Measurements from ENCODE around the gene TCFL5.
"Not testable (repeated sequence)": the region's sequence is repeated elsewhere in the genome, so short reads cannot be mapped to it uniquely, and the experiment has no call there.

The TCFL5 gene

GRCh38 chr20:62872184-62872847 lies 10.7 kb upstream of the TCFL5 start:
- intact Hi-C loops (cut with DNase I) = no loop called here
- DNase-seq = no peak

DNA sequence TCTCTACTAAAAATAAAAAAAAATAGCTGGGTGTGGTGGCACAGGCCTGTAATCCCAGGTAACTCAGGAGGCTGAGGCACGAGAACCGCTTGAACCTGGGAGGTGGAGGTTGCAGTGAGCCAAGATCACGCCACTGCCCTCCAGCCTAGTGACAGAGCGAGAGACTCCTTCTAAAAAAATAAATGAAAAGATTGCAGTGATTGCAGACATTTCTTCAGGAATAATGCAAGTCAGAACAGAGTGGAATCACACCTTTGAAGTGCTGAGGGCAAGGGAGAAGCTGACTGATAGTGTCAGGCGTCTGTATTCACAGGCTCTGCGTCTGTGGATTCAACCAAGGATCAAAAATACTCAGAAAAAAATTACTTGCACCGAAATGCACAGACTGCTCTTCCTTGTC lies 2.6 kb upstream of the TCFL5 start:
- intact Hi-C loops (cut with DNase I) = no loop called here
- no peak for DNase-seq

DNA sequence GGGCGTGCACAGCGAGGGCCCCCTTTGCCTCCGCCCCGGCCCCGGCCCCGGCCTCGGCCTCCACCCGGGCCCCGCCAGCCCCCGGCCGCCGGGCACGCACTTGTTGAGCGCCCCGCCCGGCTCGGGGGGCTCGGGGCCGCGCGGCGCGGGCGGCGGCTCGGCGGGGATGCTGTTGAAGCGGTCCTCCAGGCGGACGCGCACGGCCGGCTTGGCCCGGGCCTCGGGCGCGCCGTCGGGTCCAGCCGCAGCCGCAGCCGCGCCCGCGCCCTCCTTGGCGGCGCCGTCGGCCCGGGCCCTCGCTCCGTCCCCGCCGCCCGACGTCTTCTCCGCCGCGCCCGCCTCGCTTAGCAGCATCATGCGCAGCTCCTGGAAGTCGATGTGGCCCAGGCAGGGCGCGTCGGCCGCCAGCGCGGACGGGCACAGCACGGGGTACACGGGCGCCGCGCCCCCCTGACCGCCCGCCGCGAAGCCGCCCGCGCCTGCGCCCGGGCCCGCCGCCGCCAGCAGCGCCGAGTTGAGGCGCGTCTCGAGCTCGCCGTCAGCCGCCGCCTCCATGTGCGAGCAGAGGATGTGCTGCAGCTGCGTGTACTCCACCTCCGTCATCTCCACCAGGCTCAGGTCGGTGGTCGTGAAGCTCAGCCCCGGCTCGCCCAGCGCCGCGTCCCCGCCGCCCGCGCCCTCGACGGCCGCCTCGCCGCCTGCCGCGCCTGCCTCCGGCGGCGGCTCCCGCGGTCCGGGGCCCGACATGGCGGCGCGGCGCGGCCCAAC lies 514 bp downstream of the TCFL5 start:
- intact Hi-C loops (cut with DNase I) = no loop called here
- peak in 9 of 42 donors; percentile 20 to 50 (median 41) for DNase-seq

GRCh38 chr20:62860391-62860923 lies 1.2 kb downstream of the TCFL5 start:
- intact Hi-C loops (cut with DNase I) = no loop called here
- DNase-seq = peak in 22 of 42 donors; percentile 23 to 82 (median 57)

DNA sequence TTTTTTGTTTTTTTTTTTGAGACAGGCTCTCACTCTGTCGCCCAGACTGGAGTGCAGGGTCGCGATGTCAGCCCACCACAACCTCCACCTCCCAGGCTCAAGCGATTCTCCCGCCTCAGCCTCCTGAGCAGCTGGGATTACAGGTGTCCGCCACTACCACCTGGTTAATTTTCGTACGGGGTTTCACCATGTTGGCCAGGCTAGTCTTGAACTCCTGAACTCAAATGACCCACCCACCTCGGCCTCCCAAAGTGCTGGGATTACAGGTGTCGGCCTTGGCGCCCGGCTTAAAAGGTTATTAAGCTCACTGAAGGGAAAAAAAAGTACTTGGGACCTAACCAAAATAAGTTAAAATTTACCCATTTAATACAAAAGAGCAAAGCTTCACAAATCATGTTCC lies 1.9 kb downstream of the TCFL5 start:
- intact Hi-C loops (cut with DNase I) = loop anchor here (5.0 kb wide), 1 partner anchor 47 kb away; no protein-coding TSS in a partner anchor
- no peak for DNase-seq

DNA sequence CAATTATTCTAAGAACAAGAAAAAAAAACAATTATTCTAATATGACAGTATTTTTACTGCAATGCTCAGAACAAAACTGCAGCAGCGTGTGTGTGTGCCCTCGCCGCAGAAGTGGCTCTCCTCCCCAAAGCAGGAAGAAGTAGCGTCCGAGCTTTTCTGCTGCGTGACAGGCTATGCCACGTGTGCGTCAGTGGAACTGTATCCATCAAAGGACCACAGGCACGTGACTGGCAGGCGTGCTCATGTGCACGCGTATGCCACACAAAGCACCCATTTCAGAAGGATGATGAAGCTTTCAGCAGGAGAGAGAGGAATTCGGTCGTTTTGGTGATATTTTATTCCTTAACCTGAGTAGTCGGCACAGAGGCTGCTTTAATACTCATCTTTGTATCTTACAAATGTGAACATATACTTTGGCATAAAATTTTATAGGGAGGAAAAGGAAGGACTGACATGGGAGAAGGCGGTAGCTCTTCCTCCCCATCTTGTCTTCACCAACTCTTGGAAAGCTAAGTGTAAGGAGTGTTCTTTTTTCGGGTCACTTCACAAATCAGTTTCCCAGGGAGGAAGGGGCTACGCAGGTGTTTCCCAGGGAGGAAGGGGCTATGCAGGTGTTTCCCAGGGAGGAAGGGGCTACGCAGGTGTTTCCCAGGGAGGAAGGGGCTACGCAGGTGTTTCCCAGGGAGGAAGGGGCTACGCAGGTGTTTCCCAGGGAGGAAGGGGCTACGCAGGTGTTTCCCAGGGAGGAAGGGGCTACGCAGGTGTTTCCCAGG lies 3.4 kb downstream of the TCFL5 start:
- peak in 38 of 42 donors; percentile 26 to 89 (median 65) for DNase-seq

DNA sequence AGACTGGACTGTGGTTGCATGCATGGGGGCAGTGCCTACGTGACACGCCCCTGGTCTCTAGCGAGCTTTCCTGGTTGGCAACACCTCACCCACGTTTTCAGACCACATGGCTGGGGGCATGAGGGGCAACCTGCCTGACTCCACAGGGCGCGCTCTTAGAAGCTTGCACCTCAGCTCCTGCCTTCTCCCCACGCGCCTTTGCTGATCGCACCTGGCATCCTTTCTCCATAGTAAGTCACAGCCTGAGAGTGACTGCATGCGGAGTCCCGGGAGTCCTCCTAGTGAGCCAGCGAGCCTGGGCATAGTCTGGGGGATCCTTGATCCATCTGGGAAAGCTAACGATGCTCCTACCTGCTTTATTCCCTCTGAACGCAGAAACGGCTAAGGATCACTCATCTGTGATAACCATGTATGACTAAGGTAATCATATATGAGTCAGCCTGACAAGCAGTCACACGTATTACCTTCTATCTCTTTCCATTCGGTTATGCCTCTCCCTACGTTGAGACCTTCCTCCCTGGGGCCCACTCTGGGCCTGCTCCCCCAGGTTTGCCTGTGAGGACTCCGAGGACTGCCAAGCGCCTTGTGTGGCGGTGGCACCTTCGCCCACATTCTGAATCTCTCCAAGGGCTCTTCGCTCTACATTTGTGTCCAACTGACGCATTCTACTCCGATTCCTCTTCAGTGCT lies 4.5 kb downstream of the TCFL5 start:
- intact Hi-C loops (cut with DNase I) = loop anchor here (5.0 kb wide), 1 partner anchor 45 kb away; no protein-coding TSS in a partner anchor

More for the DNA sequence above, 3.4 kb downstream of the TCFL5 start:
- intact Hi-C loops (cut with DNase I) = loop anchor here (5.0 kb wide), 1 partner anchor 46 kb away; no protein-coding TSS in a partner anchor

DNA sequence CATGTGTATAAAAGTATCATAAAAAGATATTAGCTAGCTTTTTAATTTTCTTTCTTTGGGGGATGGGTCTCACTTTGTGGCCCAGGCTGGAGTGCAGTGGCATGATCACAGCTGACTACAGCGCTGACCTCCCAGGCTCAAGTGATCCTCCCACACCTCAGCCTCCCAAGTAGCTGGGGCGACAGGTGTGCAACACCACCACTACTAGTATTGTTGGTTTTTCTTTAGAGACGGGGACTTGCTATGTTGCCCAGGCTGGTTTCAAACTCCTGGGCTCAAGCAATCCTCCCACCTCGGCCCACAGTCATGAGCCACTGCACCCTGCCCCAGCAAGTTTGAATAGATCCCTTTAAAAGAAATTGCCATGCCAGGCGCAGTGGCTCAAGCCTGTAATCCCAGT lies 6.5 kb downstream of the TCFL5 start:
- intact Hi-C loops (cut with DNase I) = loop anchor here (5.0 kb wide), 1 partner anchor 43 kb away; no protein-coding TSS in a partner anchor
- no peak for DNase-seq

More for the DNA sequence above, 4.5 kb downstream of the TCFL5 start:
- peak in 1 of 42 donors; percentile 16 for DNase-seq

GRCh38 chr20:62854121-62854520 lies 7.5 kb downstream of the TCFL5 start:
- intact Hi-C loops (cut with DNase I) = no loop called here
- DNase-seq = peak in 1 of 42 donors; percentile 9

DNA sequence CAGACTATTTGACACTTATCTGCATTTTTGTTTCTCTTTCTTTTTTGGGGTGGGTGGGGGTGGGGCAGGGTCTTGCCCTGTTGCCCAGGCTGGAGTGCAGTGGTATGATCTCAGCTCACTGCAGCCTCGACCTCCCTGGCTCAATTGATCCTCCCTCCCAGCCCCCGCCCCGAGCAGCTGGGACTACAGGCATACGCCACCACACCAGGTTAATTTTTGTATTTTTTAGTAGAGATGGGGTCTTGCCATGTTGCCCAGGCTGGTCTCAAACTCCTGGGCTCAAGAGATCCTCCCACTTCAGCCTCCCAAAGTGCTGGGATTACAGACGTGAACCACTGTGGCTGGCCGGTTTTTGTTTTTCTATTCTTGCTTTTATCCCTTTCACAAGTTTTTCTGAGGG lies 8.3 kb downstream of the TCFL5 start:
- intact Hi-C loops (cut with DNase I) = not testable (repeated sequence)
- DNase-seq = peak in 1 of 42 donors; percentile 10

- intact Hi-C loops (cut with DNase I) = no loop called here
- no peak for DNase-seq
Measured at GRCh38 chr20:62852841-62853240, 8.8 kb downstream of the TCFL5 start.

DNA sequence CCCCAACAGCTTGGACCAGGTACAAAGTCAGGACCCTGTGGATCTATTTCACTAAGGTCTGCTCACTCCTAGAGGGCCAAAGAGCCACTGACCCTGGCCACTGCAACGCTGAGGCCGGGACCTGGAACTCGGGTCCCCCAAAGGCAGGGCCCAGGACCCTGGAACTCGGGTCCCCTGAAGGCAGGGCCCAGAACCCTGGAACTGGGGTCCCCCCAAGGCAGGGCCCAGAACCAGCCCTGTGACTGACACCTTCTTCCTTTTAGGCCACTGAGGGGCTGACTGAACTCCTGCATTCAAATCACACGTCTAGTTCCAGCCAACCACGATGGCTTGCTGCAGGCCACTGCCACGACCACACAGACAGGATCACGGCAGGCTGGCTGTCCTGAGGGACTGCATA lies 9.4 kb downstream of the TCFL5 start:
- intact Hi-C loops (cut with DNase I) = no loop called here
- DNase-seq = no peak

- intact Hi-C loops (cut with DNase I) = no loop called here
- DNase-seq = peak; percentile 70 to 94 (median 88)
Measured at GRCh38 chr20:62850333-62850974, 11.2 kb downstream of the TCFL5 start.

DNA sequence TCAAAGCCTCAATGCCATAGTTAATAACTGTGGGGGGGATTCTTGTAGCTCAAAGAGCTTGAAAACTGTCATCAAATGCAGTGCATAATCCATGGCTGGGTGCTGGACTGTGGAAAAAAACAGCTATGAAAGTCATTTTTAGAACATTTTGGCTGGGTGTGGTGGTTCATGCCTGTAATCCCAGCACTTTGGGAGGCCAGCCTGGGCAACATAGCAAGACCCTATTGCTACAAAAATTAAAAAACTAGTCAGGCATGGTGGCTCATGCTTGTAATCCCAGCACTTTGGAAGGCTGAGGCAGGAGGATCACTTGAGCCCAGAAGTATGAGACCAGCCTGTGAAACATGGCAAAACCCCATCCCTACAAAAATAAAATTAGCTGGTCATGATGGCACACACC lies 12.2 kb downstream of the TCFL5 start:
- DNase-seq = no peak
- intact Hi-C loops (cut with DNase I) = no loop called here

DNA sequence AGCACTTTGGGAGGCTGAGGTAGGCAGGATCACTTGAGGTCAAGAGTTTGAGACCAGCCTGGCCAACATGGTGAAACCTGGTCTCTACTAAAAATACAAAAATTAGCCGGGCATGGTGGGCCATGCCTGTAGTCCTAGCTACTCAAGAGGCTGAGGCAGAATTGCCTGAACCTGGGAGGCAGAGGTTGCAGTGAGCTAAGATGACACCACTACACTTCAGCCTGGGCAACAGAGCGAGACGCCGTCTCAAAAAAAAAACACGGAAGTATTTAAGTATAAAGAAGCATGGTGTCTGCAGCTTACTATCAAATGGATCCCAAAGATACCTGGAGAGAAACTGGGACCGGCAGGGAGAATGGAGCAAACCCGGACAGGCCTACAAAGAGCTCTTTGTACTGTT lies 12.7 kb downstream of the TCFL5 start:
- DNase-seq; intact Hi-C loops (cut with DNase I): not testable (repeated sequence)

GRCh38 chr20:62846166-62846890 lies 15.3 kb downstream of the TCFL5 start:
- intact Hi-C loops (cut with DNase I) = no loop called here
- no peak for DNase-seq

DNA sequence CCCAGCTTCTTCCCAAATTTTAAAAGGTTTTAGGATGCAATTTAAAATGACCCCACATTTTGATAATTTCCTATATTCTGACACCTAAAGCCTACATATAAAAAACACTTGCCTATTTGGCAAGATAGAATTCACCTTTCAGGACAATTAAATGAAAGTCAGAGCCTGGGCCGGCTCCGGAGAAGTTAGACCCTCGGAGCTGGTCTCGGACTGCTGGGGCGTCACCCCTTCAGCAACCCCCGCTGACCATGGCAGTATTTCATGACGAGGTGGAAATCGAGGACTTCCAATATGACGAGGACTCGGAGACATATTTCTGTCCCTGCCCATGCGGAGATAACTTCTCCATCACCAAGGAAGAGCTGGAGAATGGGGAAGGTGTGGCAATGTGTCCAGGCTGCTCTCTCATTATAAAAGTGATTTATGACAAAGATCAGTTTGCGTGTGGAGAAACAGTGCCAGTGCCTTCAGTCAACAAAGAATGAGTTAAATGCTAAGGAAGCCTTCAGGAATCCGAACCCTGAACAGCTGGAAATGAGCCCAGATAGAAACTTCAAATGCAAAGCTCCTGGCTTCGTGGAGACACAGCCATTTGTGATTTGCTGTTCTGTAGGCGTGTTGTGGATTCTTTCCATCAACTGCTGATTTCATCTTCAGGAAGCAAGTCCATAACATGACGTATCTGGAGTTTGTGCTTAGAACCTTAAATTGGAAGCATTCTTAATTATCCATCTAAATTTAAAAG lies 16.0 kb downstream of the TCFL5 start:
- DNase-seq = no peak
- intact Hi-C loops (cut with DNase I) = no loop called here

Measured in head of caudate nucleus (tissue), 42 donors.